ENCODE data around the gene PLCL2. TPM values are rescaled to one million over a fixed set of nuclear protein-coding genes. Genes with fewer than 3 reads are reported as not detected.

PLCL2 gene
- total RNA-seq, 1 donor from 2014 or later: 5.6 TPM

GRCh38 chr3:17028363-17028762, 143.6 kb downstream of the PLCL2 start:
- H3K27ac ChIP-seq: no peak overlapping the region
- no peaks in the 10 kb centered on the region for H3K9me3 ChIP-seq
- DNase-seq (ENCODE audit: extremely low spot score in 2 of 2): no peak
- intact Hi-C loops (cut with DNase I): no loop called here
- TF ChIP-seq POLR2AphosphoS5 (IDR thresholded peaks at IDR 0.05; ENCODE audit: insufficient read depth in 1 of 2, low read depth in 1 of 2): no peak
- TF ChIP-seq POLR2A (IDR thresholded peaks at IDR 0.05): no peak
- TF ChIP-seq, protein P1, sequence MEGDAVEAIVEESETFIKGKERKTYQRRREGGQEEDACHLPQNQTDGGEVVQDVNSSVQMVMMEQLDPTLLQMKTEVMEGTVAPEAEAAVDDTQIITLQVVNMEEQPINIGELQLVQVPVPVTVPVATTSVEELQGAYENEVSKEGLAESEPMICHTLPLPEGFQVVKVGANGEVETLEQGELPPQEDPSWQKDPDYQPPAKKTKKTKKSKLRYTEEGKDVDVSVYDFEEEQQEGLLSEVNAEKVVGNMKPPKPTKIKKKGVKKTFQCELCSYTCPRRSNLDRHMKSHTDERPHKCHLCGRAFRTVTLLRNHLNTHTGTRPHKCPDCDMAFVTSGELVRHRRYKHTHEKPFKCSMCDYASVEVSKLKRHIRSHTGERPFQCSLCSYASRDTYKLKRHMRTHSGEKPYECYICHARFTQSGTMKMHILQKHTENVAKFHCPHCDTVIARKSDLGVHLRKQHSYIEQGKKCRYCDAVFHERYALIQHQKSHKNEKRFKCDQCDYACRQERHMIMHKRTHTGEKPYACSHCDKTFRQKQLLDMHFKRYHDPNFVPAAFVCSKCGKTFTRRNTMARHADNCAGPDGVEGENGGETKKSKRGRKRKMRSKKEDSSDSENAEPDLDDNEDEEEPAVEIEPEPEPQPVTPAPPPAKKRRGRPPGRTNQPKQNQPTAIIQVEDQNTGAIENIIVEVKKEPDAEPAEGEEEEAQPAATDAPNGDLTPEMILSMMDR (IDR thresholded peaks at IDR 0.05): no peak
- no peaks in the 10 kb centered on the region for H3K4me1 ChIP-seq
- H3K27me3 ChIP-seq: no peaks in the 10 kb centered on the region
- no peak overlapping the region for H3K4me3 ChIP-seq
- H3K36me3 ChIP-seq: no peaks in the 10 kb centered on the region

GRCh38 chr3:17030438-17030837, 145.7 kb downstream of the PLCL2 start:
- Histone ChIP-seq H3K4me1 (no peaks in the 10 kb centered on the region), H3K4me3 (no peak overlapping the region), H3K36me3 (no peaks in the 10 kb centered on the region), H3K27me3 (no peaks in the 10 kb centered on the region), H3K27ac (no peak overlapping the region), H3K9me3 (no peaks in the 10 kb centered on the region)
- no peak for DNase-seq (ENCODE audit: extremely low spot score in 2 of 2)
- TF ChIP-seq POLR2AphosphoS5 (IDR thresholded peaks at IDR 0.05; ENCODE audit: insufficient read depth in 1 of 2, low read depth in 1 of 2): no peak
- no peak for TF ChIP-seq POLR2A (IDR thresholded peaks at IDR 0.05)
- intact Hi-C loops (cut with DNase I): no loop called here

- Histone ChIP-seq H3K4me1 (no peaks in the 10 kb centered on the region), H3K4me3 (no peak overlapping the region), H3K27ac (no peak overlapping the region), H3K36me3 (no peaks in the 10 kb centered on the region), H3K27me3 (no peaks in the 10 kb centered on the region), H3K9me3 (no peaks in the 10 kb centered on the region)
- DNase-seq (ENCODE audit: extremely low spot score in 2 of 2): no peak
- intact Hi-C loops (cut with DNase I): no loop called here
- TF ChIP-seq POLR2AphosphoS5 (IDR thresholded peaks at IDR 0.05; ENCODE audit: insufficient read depth in 1 of 2, low read depth in 1 of 2) (no peak), POLR2A (IDR thresholded peaks at IDR 0.05) (no peak)
- TF ChIP-seq, protein P1 (IDR thresholded peaks at IDR 0.05): no peak
Measured at GRCh38 chr3:17030956-17031652, 146.3 kb downstream of the PLCL2 start.

- no peak overlapping the region for H3K27ac ChIP-seq
- no peak overlapping the region for H3K4me3 ChIP-seq
- intact Hi-C loops (cut with DNase I): no loop called here
- no peaks in the 10 kb centered on the region for H3K4me1 ChIP-seq
- DNase-seq (ENCODE audit: extremely low spot score in 2 of 2): no peak
- TF ChIP-seq POLR2AphosphoS5 (IDR thresholded peaks at IDR 0.05; ENCODE audit: insufficient read depth in 1 of 2, low read depth in 1 of 2) (no peak), POLR2A (IDR thresholded peaks at IDR 0.05) (no peak)
- TF ChIP-seq, protein P1 (IDR thresholded peaks at IDR 0.05): peak in 1 of 3 experiments; percentile 51
- H3K36me3 ChIP-seq: no peaks in the 10 kb centered on the region
- H3K9me3 ChIP-seq: no peaks in the 10 kb centered on the region
- no peaks in the 10 kb centered on the region for H3K27me3 ChIP-seq
Measured at GRCh38 chr3:17032407-17033034, 147.8 kb downstream of the PLCL2 start.

DNA sequence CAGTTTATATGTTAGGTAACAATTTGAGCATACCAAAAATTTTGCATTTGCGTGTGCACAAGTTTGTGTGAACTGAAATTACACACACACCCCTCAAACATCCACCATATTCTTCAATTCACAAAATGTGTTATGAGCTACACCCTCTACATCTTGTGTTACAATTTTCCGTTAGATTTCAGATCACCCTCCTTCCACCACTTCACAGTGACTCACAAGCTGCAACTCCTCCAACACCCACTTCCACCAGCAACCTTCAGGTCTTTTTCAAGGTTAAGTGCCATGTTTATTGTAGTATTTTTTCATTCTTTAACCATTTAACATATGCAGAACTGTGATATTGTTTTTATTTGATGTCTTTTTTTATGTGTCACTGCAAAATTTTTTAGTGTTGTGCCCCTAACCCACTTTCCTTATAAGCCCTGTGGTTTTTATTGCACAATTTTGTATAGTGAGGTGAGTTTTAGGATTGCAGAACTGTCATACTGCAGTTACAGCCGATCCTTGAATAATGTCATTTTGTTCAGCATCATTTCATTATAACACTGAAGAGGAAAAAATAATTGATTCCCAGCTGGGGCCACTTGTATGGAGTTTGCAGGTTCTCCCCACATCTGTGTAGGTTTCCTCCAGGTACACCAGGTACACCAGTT, 148.9 kb downstream of the PLCL2 start:
- intact Hi-C loops (cut with DNase I): no loop called here
- DNase-seq (ENCODE audit: extremely low spot score in 2 of 2): no peak
- Histone ChIP-seq H3K9me3 (no peaks in the 10 kb centered on the region), H3K27ac (no peak overlapping the region), H3K4me1 (no peaks in the 10 kb centered on the region), H3K27me3 (no peaks in the 10 kb centered on the region), H3K4me3 (no peak overlapping the region), H3K36me3 (no peaks in the 10 kb centered on the region)
- TF ChIP-seq POLR2AphosphoS5 (IDR thresholded peaks at IDR 0.05; ENCODE audit: insufficient read depth in 1 of 2, low read depth in 1 of 2) (no peak), POLR2A (IDR thresholded peaks at IDR 0.05) (no peak)
- TF ChIP-seq, protein P1 (IDR thresholded peaks at IDR 0.05): no peak

All from vagina (tissue), 2 donors.